ENCODE results near the gene SAP30L.

DNA sequence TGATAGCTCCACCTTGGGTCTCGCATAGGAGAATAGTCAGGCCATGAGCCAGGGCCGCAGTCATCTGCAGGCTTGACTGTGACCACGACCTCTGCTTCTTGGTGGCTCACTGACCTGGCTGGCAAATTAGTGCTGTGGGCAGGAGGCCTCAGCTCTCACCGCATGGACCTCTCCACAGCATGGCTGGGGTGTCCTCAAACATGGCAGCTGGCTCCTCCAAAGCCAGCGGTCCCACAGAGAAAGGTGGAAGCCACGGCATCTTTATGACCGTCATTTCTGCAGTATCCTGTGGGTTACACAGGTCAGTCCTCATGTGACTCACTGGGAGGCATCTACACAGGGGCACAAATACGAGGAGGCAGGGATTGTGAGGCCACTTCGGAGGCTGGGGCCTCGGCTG is 43.2 kb upstream of the SAP30L start:
- TF ChIP-seq POLR2A (IDR thresholded peaks at IDR 0.05) (no peak), CTCF (IDR thresholded peaks at IDR 0.05) (no peak), POLR2AphosphoS5 (IDR thresholded peaks at IDR 0.05) (no peak), EP300 (IDR thresholded peaks at IDR 0.05) (no peak)

Data from sigmoid colon (tissue), 4 donors.